BE2C (cell line): ENCODE results near the gene PARP14.
"Not testable (repeated sequence)": the region's sequence is repeated elsewhere in the genome, so short reads cannot be mapped to it uniquely, and the experiment has no call there.

Experiments used
- DNase-seq: peaks from one replicate; pipeline ENCODE4 v3.0.0-alpha.2; 2020
- H3K27me3 ChIP-seq: fragments of 250-450 bp; sonication (Bioruptor Pico); 2 replicates; pipeline ENCODE4 v1.5.1; 2020; ENCODE audit warnings: mild to moderate bottlenecking
- H3K36me3 ChIP-seq: fragments of 250-450 bp; sonication (Bioruptor Pico); 2 replicates; pipeline ENCODE4 v1.5.1; 2020; ENCODE audit warnings: mild to moderate bottlenecking
- H3K4me1 ChIP-seq: fragments of 250-450 bp; sonication (Bioruptor Pico); 2 replicates; pipeline ENCODE4 v1.5.1; 2020
- H3K4me3 ChIP-seq: 2 replicates; pipeline ENCODE4 v1.5.1; 2011; ENCODE audit warnings: low read depth, low read length
- H3K9me3 ChIP-seq: fragments of 250-450 bp; sonication (Bioruptor Pico); 2 replicates; pipeline ENCODE4 v1.5.1; 2020
- TF ChIP-seq, protein P1 (sequence below): IDR thresholded peaks from 2 replicates; pipeline ENCODE4 v1.5.1; 2012; ENCODE audit warnings: mild to moderate bottlenecking, low read depth, low read length

The PARP14 gene

DNA sequence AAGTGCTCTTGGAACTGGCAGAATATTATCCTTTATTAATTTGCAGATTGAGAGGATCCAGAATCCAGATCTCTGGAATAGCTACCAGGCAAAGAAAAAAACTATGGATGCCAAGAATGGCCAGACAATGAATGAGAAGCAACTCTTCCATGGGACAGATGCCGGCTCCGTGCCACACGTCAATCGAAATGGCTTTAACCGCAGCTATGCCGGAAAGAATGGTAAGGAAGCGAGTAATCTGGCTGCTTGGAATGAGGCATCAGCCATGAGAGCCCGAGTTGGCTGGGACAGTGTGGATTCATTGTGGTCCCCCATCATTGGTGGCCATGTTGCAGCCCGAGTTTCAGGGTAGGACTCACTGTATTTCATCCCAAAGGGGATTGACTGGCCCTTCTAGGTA lies 47.1 kb downstream of the PARP14 start:
- no peaks in the 10 kb centered on the region for H3K36me3 ChIP-seq
- H3K9me3 ChIP-seq: no peaks in the 10 kb centered on the region
- no peaks in the 10 kb centered on the region for H3K27me3 ChIP-seq
- H3K4me1 ChIP-seq: no peaks in the 10 kb centered on the region
- H3K4me3 ChIP-seq: no peak overlapping the region
- TF ChIP-seq, protein P1, sequence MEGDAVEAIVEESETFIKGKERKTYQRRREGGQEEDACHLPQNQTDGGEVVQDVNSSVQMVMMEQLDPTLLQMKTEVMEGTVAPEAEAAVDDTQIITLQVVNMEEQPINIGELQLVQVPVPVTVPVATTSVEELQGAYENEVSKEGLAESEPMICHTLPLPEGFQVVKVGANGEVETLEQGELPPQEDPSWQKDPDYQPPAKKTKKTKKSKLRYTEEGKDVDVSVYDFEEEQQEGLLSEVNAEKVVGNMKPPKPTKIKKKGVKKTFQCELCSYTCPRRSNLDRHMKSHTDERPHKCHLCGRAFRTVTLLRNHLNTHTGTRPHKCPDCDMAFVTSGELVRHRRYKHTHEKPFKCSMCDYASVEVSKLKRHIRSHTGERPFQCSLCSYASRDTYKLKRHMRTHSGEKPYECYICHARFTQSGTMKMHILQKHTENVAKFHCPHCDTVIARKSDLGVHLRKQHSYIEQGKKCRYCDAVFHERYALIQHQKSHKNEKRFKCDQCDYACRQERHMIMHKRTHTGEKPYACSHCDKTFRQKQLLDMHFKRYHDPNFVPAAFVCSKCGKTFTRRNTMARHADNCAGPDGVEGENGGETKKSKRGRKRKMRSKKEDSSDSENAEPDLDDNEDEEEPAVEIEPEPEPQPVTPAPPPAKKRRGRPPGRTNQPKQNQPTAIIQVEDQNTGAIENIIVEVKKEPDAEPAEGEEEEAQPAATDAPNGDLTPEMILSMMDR: no peak
- DNase-seq: no peak

DNA sequence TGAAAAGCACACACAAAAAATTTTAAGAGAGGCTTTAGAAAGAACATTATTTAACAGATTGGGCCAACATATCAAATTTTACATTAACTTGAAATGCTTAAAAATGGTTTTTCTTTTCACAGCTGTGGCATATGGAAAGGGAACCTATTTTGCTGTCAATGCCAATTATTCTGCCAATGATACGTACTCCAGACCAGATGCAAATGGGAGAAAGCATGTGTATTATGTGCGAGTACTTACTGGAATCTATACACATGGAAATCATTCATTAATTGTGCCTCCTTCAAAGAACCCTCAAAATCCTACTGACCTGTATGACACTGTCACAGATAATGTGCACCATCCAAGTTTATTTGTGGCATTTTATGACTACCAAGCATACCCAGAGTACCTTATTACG lies 47.5 kb downstream of the PARP14 start:
- Histone ChIP-seq H3K27me3 (no peaks in the 10 kb centered on the region), H3K4me3 (no peak overlapping the region), H3K4me1 (no peaks in the 10 kb centered on the region), H3K36me3 (no peaks in the 10 kb centered on the region), H3K9me3 (no peaks in the 10 kb centered on the region)
- no peak for DNase-seq
- TF ChIP-seq, protein P1: no peak

DNA sequence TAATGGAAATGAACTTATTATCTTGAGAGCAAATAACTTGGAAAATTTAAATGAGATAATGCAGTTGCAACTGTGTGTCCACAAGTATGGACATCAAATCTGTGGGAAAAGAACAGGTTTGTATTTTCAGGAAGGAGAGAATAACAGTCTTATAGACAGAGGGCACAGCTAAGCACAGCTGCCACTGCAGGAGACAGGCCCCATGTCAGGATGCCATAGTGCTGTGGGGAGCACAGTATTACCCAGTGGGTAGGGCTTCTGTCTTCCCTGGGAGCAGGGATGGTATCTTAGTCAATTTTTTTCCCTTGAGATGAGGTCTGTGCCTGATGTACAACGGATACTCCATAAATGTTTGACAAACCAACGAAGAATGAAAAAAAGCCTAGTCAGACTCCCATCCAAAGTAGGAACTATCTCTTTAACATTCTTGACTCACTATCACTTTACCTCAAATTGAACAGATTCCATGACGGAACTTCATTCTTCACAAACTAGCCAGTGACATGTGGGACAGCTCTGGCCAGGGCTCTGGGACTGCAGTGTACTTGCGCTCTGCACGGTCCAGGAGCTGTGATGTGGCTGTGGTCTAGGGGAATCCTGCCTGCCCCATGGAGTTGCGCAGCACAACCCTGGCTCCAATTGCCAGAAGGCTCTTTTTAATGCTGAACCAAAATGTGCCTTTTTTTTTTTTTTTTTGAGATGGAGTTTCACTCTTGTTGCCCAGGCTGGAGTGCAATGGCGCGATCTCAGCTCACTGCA lies 48.3 kb downstream of the PARP14 start:
- Histone ChIP-seq H3K9me3 (no peaks in the 10 kb centered on the region), H3K4me1 (no peaks in the 10 kb centered on the region), H3K36me3 (no peaks in the 10 kb centered on the region), H3K27me3 (no peaks in the 10 kb centered on the region), H3K4me3 (no peak overlapping the region)
- DNase-seq: no peak
- TF ChIP-seq, protein P1: no peak

DNA sequence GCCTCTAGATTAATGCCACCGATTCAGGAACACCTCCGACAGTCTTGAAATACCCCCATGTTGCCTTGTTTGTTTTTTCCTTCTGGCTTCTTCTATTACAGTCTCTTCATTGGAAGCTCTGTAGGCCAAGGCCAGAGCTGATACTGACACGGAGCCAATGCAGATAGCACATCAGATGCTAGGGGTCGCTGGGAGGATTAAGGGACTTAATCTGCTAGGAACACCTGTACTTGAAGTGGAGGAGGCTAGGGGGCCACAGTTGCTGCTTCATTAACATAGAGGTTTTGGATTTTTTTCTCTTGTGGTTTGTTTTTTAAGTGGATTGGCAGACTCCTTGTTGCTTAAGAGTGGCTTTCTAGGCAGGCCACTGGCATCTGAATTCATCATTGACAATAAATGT lies 49.6 kb downstream of the PARP14 start:
- TF ChIP-seq, protein P1: no peak
- H3K4me3 ChIP-seq: no peak overlapping the region
- H3K27me3 ChIP-seq: no peaks in the 10 kb centered on the region
- H3K4me1 ChIP-seq: no peaks in the 10 kb centered on the region
- no peaks in the 10 kb centered on the region for H3K9me3 ChIP-seq
- no peak for DNase-seq
- no peaks in the 10 kb centered on the region for H3K36me3 ChIP-seq

- H3K9me3 ChIP-seq, H3K4me3 ChIP-seq: not testable (repeated sequence)
Observed at GRCh38 chr3:122732682-122733525, 52.3 kb downstream of the PARP14 start.

GRCh38 chr3:122739172-122739571 lies 58.5 kb downstream of the PARP14 start:
- TF ChIP-seq, protein P1: no peak
- Histone ChIP-seq H3K4me1 (no peaks in the 10 kb centered on the region), H3K36me3 (peaks cover 5% of the 10 kb centered on the region), H3K9me3 (no peaks in the 10 kb centered on the region), H3K27me3 (no peaks in the 10 kb centered on the region), H3K4me3 (no peak overlapping the region)
- no peak for DNase-seq

More at GRCh38 chr3:122732682-122733525, 52.3 kb downstream of the PARP14 start:
- not testable (repeated sequence) for H3K4me1 ChIP-seq, H3K36me3 ChIP-seq, DNase-seq, H3K27me3 ChIP-seq
